COLO668 (cell line): ENCODE measurements around the gene TARDBP.

ENCODE experiments used
- DNase-seq: peaks from one replicate; lab custom pipeline; 2025; ENCODE audit not compliant: unreplicated experiment; lab: John Stamatoyannopoulos, UW

The TARDBP gene

DNA sequence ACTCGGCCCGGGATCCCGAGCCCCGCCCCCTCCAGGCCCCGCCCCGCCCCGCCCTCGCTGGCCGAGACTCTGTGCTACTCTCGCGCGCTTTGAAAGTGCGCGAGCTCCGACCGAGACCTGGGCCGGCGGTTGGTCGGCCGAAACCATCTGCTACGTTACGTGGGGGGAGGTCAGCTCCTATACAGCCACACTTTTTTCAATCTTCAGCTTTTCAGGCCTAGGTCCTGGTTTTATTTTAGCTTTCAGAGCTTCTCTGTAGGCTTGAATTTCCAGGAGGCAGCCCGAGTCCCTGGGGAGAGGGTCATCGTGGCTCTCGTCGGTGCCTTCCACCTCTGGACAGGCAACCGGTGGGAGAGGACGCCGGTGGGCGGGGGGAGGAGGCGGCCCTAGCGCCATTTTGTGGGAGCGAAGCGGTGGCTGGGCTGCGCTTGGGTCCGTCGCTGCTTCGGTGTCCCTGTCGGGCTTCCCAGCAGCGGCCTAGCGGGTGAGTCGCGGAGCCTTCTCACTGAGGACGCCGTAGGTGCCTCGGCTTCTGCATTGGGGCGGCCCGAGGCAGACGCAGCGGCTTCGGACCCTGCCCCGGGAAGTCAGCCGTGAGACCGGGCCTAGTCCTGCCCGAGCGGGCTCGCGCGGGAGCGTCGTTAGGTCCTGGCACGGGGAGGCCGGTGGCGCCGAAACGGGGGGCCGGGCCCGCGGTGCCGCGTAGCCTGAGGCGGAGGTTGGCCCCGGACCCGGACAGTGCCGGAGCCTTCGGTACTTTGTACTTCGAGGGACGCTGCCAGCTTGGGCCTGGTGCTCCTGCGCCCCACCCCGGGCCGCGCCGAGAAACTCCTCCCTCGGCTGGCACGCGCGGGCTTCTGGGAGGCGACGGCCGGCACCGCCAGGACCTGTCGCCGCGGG lies at the start of gene TARDBP:
Gene TARDBP, plus strand, starts transcription at position 395 of the 900 bp plus-strand sequence. CDS start 1,074 bp downstream, outside the sequence.
- peak; percentile 98 for DNase-seq

DNA sequence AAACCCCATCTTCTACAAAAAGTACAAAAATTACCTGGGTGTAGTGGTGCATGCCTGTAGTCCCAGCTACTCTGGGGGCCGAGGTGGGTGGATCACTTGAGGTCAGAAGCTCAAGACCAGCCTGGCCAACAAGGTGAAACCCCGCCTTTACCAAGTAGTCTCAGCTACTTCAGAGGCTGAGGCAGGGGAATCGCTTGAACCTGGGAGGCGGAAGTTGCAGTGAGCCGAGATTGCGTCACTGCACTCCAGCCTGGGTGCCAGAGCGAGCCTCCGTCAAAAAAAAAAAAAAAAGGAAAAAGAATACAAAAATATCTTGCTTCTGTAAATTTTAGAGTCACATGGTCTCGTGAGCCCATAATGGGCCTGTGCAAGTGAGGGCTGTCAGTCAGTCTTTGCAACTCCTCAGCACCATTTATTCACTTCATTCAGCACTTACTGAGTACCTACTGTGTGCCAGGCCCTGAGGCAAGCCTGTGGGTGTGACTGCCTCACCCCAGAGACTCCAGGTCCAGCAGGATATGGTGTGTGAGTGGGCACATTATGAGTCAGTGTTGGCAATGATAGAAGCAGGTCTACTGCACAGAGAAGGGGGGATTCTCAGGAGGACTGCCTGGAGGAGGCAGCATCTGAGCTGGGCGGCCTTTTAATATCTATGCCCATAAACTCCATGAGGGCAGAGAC lies 46.8 kb upstream of the TARDBP start:
- DNase-seq: no peak

DNA sequence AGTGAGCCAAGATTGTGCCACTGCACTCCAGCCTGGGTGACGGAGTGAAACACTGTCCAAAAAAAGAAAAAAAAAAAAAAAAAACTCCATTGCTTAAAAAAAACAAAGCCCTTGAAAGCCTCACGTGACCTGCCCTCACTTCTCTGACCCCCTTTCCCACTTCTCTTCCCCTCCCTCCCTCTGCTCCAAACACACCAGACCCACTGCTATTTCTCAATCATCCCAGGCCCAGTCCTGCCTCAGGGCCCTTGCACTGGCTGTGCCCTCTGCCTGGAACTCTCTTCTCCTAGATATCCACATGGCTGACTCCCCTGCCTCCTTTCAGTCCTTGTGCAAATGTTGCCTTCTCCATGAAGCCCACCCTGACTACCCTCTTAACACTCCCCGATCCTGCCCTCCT lies 45.4 kb upstream of the TARDBP start:
- no peak for DNase-seq

DNA sequence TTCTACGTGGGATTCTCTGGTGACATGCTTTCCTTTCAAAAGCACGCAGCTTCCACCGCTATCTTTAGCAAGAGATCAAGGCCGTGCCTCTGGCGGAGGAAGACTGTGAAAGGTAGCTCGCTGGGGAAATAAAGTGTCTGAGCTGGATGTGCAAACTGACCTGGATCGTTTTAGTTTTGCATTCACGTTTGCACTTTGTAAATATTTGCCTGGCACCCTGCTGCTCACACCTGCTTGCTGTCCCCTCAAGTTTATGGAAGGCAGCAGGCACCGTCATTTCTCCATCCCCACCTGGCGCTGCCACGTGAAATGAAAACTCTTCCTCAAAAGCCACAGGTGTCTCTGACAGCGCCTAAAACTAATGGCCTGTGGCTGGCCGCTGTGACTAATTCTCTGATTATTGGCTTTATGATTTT lies 44.0 kb upstream of the TARDBP start:
- peak; percentile 99 for DNase-seq

DNA sequence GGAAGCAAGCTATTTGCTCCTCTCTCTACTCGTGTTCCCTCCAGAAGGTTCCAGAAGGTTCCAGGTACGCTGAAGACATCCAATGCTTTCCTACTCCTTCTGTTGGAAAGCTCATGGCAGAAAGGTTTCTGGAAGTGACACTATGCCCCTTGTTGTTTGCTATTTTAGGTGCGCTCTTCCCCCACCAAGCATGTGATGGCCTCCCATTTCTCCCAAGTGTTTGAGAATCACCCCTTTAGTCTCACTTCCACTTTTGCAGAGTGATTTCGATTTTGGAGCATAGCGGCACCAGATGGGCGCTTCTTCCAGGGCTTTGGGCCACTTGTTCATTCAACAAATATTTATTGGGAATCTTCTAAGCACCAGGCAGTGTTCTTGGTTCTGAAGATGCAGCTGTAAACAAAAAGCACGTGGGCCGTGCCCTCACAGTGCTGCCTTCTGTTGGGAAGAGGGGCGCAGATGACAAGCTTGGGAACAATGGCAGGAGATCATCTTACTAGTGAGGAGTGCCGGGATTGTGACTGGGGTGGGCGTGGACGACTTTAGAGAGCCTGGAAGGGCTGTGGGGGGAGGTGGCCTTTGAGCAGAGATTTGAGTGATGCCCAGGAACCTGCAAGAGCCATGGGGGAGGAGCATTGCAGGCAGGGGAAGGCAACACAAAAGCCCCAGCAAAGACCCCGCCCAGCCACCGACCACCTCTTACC lies 43.0 kb upstream of the TARDBP start:
- DNase-seq: peak; percentile 94

DNA sequence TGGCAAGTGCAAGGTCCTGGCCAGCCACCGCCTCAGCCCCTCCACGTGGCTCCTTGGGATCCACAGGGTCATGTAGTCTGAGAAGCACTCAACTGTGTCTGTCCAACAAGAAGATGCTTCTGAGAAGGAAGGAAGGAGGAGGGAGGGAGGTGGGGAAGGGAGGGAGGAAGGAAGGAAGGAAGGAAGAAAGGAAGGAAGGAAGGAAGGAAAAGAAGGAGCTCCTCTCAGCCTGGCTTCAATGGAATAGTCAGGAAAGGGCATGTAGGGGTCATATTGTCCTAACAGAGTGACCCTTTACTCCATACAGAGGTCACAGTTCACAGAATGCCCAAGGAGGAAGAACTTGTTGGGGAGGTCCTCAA lies 42.5 kb upstream of the TARDBP start:
- no peak for DNase-seq

DNA sequence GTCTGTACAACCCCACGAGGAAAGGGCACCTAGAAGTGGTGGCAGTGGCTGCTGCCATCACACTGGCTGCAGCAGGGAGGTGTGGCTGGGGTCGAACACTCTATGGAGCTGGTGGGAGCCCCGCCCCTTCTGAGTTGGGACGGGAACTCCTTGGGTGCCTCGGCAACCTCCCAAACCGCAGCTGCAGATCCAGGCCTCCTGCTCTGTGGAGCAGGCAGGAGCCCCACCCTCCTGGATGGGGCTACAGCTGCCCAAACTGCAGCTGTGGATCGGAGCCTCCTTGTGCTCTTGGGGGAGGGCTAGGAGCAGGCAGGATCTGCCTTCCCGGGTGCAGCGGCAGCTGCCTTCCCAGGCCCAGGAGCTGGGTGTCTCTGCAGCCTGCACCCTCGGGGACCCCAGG lies 38.9 kb upstream of the TARDBP start:
- peak; percentile 98 for DNase-seq

DNA sequence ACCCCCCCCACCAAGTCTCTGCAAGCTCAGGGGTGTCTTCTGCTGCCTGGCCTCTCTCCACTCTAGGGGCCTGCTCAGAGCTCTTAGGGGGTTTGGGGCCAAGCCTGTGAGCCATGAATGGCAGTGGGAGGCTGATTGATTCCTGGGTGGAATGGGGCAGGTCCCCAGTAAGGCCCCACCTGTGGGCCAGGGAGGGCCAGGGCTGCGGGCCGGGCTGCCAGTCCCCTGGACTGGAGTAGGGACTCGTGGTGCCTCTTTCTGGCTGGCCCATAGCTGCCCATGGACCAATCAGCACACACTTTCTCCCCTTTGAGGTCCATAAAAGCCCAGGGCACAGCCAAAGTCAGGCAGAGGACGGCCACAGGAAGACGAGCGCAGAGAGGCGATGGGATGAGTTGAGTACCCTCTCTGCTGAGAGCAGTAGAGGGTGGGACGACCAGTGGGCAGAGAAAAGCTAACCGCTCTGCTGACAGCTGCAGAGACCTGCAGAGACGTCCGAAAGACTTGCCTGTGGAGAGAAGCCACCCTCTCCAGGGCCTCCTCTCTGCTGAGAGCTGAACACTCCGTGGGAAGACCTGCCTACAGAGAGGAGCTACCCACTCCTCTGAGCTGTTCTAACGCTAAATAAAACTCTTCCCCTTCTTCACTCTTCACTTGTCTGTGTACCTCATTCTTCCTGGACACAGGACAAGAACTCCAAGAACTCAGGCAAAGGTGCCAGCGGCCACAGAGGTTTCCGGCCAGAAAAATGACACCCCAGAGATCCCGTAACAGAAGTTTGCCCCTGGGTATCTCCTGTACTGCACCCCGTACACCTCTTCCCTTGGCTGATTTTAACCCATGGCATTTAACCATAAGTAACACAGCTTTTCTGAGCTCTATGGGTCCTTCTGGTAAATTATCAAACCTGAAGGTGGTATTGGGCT lies 38.2 kb upstream of the TARDBP start:
- no peak for DNase-seq

DNA sequence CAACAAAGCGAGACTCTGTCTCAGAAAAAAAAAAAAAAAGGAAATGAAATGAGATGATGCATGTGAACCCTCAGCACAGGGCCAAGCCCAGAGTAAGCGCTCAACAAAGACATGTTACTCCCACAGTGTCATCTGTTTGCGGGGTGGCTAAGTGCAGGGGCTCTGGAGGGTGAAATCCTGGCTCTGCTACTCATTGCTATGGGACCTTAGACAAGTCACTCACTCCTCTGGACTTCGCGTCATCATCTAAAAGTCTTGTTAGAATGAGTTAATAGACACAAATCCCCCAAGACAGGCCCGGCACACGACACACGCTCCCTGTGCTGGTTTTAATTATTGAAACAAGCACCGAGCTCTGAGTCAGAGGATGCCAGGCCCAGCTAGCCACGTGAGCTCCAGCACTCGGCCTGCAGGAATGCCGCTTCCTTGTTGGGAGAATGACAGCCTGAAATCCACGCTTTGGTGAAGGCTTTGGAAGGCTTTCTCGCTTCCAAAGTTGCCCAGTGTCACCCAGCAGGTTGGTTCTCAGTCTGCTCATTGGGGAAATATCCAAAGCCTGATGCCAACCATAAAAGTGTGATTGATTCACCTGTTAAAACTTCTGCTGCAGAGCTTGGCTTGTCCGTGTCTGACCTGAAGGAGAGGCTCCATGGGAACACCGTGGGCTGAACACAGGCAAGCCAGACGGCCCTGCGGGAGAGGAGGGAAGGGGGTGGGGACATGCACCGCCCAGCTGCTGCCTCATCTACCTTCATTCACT lies 36.7 kb upstream of the TARDBP start:
- DNase-seq: peak; percentile 70

DNA sequence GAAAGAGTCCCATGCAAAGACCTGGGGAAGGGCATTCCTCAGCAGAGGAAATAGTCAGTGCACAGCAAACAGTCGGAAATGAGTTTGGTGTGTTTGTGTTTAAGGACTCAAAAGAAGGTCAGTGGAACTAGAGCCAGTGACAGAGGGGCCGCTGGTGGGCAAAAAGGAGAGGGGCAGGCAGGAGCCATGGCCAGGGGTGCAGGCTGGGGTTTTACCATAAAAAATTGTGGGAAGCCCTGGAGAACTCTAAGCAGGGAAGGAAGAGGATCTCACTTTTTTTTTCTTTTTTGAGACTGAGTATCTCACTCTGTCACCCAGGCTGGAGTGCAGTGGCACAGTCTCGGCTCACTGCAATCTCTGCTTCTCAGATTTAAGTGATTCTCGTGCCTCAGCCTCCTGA lies 33.7 kb upstream of the TARDBP start:
- no peak for DNase-seq

DNA sequence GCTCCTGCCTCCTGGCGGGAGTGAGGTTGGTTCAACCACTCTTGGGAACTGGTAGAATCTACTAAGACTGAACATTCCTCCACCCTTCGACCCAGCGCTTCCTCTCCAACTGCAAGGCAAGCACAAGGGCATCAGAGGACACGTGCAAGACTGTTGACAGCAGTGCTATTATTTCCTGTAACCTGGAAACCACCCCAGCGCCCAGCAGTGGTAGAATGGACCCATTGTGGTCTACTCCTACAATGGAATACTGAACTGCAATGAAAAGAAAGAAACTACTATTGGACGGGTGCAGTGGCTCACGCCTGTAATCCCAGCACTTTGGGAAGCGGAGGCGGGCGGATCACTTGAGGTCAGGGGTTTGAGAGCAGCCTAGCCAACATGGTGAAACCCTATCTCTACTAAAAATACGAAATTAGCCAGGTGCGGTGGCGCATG lies 33.0 kb upstream of the TARDBP start:
- no peak for DNase-seq

DNA sequence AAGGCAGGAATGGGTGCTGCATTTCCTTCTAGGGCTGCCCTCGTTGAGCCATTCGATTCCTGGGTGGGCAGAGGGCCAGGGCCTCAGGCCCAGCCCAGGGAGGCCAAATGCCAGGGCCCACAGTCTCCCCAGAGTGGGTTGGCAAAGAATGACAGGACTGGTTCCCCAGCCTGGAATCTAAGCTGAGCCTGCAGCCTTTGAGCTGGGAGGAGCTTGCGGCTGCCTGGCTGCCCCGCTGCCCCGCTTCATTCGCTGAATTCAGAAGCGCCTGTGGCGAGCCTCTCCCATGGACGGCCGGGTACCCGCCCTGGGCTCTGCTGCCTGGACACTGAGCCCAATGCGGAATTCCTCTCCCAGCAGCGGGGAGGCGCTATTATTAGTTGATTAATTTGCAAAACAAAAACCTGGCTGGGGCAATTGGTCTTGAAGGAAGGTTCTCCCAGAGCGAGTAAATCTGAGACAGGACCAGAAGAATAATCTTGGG lies 32.3 kb upstream of the TARDBP start:
- DNase-seq: no peak

DNA sequence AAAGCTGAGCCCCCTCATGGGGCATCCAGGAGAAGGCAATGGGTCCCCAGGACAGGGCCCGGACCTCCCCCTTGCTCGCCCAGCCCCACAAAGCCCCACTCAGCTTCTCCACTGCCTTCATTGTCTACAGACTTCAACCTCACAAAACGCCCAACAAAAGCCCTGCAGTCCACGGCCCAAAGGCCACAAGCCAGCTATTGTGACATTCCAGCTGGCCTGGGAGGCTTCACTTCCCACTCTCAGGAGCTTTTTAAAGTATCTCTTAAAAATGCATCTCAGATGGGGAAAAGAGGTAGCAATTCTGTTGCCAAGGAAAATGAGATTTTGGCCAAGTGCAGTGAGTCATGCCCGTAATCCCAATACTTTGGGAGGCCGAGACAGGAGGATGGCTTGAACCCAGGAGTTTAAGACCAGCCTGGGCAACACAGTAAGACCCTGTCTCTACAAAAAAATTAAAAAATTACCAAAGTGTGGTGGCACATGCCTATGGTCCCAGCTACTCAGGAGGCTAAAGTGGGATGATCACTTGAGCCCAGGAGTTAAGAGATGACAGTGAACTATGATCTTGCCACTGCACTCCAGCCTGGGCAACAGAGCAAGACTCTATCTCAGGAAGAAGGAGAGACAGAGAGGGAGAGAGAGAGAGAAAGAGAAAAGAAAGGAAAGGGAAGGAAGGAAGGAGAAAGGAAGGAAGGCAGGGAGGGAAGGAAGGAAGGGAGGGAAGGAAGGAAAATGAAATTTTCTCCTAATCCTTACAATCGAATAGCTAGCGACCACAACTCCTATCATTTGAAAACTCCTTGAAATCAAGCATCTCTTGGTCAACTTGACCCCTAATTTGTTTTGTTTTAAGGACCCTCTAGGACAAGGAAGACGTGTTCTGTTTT lies 31.4 kb upstream of the TARDBP start:
- DNase-seq: no peak

DNA sequence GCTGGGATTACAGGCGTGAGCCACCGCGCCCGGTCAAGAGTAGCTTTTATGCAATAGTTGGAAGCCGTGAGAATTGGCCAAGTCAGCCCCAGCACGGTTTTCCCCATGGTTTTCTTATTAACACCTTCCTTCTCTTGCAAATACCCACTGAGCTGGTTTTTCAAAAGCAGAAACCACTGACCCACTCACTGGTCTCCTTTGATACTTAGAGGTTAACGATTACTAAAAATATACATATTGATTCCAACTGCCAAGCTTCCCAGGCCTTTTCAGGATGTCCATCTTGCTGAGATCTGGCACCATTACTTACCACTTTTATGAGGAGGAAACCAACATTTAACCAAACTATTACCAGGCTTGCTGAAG lies 25.9 kb upstream of the TARDBP start:
- DNase-seq: no peak

DNA sequence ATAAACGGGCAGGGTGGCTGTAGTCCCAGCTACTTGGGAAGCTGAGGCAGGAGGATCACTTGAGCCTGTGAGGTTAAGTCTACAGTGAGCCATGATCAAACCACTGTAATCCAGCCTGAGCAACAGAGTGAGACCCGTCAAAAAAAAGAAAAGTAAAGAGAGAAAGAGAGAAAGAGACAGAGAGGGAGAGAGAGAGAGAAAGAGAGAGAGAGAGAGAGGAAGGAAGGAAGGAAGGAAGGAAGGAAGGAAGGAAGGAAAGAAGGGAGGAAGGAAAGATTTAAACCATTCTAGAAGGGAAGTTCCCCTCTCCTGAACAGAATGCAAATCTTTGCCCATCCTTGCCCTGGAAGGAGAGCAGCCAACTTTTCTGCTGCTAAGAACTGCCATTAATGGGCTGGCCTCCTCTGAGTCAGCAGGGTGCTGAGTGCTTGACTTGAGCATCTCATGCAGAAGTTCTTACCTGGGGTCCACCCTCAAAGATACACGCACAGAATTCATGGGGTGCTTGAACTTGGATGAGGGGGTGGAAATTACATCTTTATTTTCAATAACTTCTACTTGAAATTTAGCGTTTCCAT lies 24.5 kb upstream of the TARDBP start:
- no peak for DNase-seq

DNA sequence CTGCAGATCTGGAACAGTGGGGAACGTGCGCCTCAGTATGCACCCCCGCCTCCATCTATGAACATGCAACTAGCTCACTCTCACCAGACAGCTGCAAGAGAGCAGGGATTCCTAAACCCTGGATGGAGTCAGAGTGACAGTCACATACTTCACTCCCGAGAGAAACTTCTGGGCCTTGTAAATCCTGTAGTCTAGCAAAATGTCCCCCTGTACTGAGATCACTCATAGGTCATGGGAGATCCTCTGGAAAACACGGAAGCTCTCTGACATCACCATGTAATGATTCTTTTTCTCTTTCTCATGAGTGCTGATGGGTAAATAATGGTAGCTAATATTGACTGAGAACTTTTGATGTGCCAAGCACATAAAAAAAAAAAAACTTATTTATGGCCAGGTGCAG lies 23.4 kb upstream of the TARDBP start:
- DNase-seq: no peak

DNA sequence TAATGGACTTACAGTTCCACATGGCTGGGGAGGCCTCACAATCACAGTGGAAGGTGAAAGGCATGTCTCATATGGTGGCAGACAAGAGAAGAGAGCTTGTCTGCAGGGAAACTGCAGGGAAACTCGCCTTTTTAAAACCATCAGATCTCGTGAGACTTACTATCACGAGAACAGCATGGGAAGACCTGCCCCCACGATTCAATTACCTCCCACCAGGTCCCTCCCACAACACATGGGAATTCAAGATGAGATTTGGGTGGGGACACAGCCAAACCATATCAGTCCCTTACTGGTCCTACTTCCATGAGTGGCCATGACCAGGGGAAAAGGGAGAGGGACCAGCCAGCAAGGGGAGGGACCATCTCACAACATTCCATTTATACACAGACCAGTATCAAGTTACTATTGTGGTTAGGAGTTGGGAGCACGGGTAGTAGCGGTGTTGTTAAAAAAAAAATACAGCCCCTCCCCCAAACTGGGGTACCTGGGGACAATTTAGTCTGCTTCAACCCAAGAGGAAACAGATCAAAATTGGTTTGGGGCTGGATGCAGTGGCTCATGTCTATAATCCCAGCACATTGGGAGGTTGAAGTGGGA lies 22.4 kb upstream of the TARDBP start:
- peak; percentile 36 for DNase-seq

DNA sequence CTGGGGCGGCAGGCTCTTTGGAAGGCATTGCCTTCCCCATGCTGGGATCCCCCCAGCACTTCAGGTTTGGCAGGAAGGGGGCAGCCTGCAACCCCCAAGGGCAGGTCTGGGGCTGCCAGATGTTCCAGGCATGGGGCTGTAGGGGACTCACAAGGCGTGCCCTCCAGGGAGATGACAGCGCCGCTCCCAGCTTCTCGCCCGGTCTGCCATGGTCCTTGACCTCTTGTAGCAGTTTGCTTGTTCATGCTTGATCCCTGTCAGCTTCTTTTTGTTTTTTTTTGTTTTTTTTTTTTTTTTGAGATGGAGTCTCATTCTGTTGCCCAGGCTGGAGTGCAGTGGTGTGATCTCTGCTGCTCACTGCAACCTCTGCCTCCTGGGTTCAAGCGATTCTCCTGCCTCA lies 21.6 kb upstream of the TARDBP start:
- DNase-seq: no peak
